NCI-H1048 (cell line): ENCODE data around the gene SMKR1.
"Not testable (repeated sequence)": the region's sequence is repeated elsewhere in the genome, so short reads cannot be mapped to it uniquely, and the experiment has no call there.

ENCODE experiments used
- DNase-seq: peaks from one replicate; lab custom pipeline; 2025; lab: John Stamatoyannopoulos, UW

The SMKR1 gene

GRCh38 chr7:129482781-129483180 lies 19.6 kb upstream of the SMKR1 start:
- no peak for DNase-seq

- DNase-seq, result no peak
Measured at GRCh38 chr7:129489491-129489890, 12.8 kb upstream of the SMKR1 start.

- no peak for DNase-seq
Measured at GRCh38 chr7:129492391-129492790, 9.9 kb upstream of the SMKR1 start.

GRCh38 chr7:129493555-129493954 lies 8.8 kb upstream of the SMKR1 start:
- DNase-seq, result no peak

GRCh38 chr7:129494041-129494440 lies 8.3 kb upstream of the SMKR1 start:
- no peak for DNase-seq

GRCh38 chr7:129495987-129496386 lies 6.3 kb upstream of the SMKR1 start:
- DNase-seq, result no peak

- no peak for DNase-seq
Measured at GRCh38 chr7:129496653-129497052, 5.7 kb upstream of the SMKR1 start.

- DNase-seq, result no peak
Measured at GRCh38 chr7:129497156-129497555, 5.2 kb upstream of the SMKR1 start.

GRCh38 chr7:129498021-129498420 lies 4.3 kb upstream of the SMKR1 start:
- no peak for DNase-seq

- no peak for DNase-seq
Measured at GRCh38 chr7:129499999-129500398, 2.3 kb upstream of the SMKR1 start.

- DNase-seq, result no peak
Measured at GRCh38 chr7:129502708-129503685, 666 bp downstream of the SMKR1 start.

- no peak for DNase-seq
Measured at GRCh38 chr7:129503725-129504124, 1.4 kb downstream of the SMKR1 start.

- no peak for DNase-seq
Measured at GRCh38 chr7:129512192-129512591, 9.9 kb downstream of the SMKR1 start.

GRCh38 chr7:129513546-129513945 lies 11.2 kb downstream of the SMKR1 start:
- no peak for DNase-seq

GRCh38 chr7:129514683-129515082 lies 12.4 kb downstream of the SMKR1 start:
- no peak for DNase-seq

- no peak for DNase-seq
Measured at GRCh38 chr7:129515381-129515780, 13.1 kb downstream of the SMKR1 start.

- DNase-seq, result no peak
Measured at GRCh38 chr7:129517931-129518330, 15.6 kb downstream of the SMKR1 start.

- no peak for DNase-seq
Measured at GRCh38 chr7:129519464-129519863, 17.1 kb downstream of the SMKR1 start.

GRCh38 chr7:129522088-129522970 lies 20.0 kb downstream of the SMKR1 start:
- DNase-seq, result no peak

- DNase-seq, result no peak
Measured at GRCh38 chr7:129522971-129523340, 20.6 kb downstream of the SMKR1 start.

GRCh38 chr7:129523924-129524323 lies 21.6 kb downstream of the SMKR1 start:
- no peak for DNase-seq

- not testable (repeated sequence) for DNase-seq
Measured at GRCh38 chr7:129524405-129524804, 22.1 kb downstream of the SMKR1 start.
